ENCODE results near the gene INPP5E. TPM values are rescaled to one million over a fixed set of nuclear protein-coding genes. Genes with fewer than 3 reads are reported as not detected.

The INPP5E gene
- total RNA-seq, 1 experiment from 2014 or later: 10.7 TPM

GRCh38 chr9:136381966-136382513, 57.6 kb downstream of the INPP5E start:
- BruUV-seq (replicated peaks): no TSS peak
- Histone ChIP-seq H2AFZ (ENCODE audit: low read length) (no peak overlapping the region), H3K9me2 (replicated peaks; ENCODE audit: low read length) (no peaks in the 10 kb centered on the region), H3K27ac (ENCODE audit: low read length) (no peak overlapping the region), H3F3A (ENCODE audit: low read length, unreplicated experiment) (no peaks in the 10 kb centered on the region), H4K20me1 (ENCODE audit: low read length) (no peaks in the 10 kb centered on the region), H3K4me3 (ENCODE audit: low read length) (no peak overlapping the region), H3K9ac (ENCODE audit: low read length) (no peak overlapping the region), H3K27me3 (ENCODE audit: low read length) (no peaks in the 10 kb centered on the region), H3K36me3 (ENCODE audit: low read depth, low read length) (peaks cover 5% of the 10 kb centered on the region; the same call in 1 of the 2 replicates), H3K9me3 (ENCODE audit: low read length) (no peaks in the 10 kb centered on the region), H3K79me2 (ENCODE audit: low read length) (no peaks in the 10 kb centered on the region), H3K4me2 (ENCODE audit: low read length) (no peak overlapping the region), H3K4me1 (ENCODE audit: insufficient read depth, low read length) (no peaks in the 10 kb centered on the region)
- ATAC-seq (no peak), DNase-seq (no peak)
- ChIA-PET POLR2A (ENCODE audit: unreplicated experiment) (no interaction called here), CTCF (no interaction called here)
- TF ChIP-seq EZH2 (IDR thresholded peaks at IDR 0.05; ENCODE audit: low read length, unreplicated experiment) (no peak), CTCF (conservative IDR thresholded peaks at IDR 0.05; ENCODE audit: low read depth, low read length) (no peak), EZH2phosphoT487 (IDR thresholded peaks at IDR 0.05; ENCODE audit: borderline replicate concordance, low read length) (no peak)
- intact Hi-C loops (cut with micrococcal nuclease): no loop called here

- Histone ChIP-seq H3K4me2 (ENCODE audit: low read length) (no peak overlapping the region), H3K9me2 (replicated peaks; ENCODE audit: low read length) (no peaks in the 10 kb centered on the region), H3K4me3 (ENCODE audit: low read length) (no peak overlapping the region), H3K9ac (ENCODE audit: low read length) (no peak overlapping the region), H3K27me3 (ENCODE audit: low read length) (no peaks in the 10 kb centered on the region), H3K9me3 (ENCODE audit: low read length) (no peaks in the 10 kb centered on the region), H4K20me1 (ENCODE audit: low read length) (no peaks in the 10 kb centered on the region), H3K27ac (ENCODE audit: low read length) (no peak overlapping the region), H3F3A (ENCODE audit: low read length, unreplicated experiment) (no peaks in the 10 kb centered on the region), H3K36me3 (ENCODE audit: low read depth, low read length) (peaks cover 5% of the 10 kb centered on the region; the same call in 1 of the 2 replicates), H3K4me1 (ENCODE audit: insufficient read depth, low read length) (no peaks in the 10 kb centered on the region), H2AFZ (ENCODE audit: low read length) (no peak overlapping the region), H3K79me2 (ENCODE audit: low read length) (no peaks in the 10 kb centered on the region)
- BruUV-seq (replicated peaks): no TSS peak
- ChIA-PET POLR2A (ENCODE audit: unreplicated experiment) (no interaction called here), CTCF (no interaction called here)
- ATAC-seq (no peak), DNase-seq (no peak)
- no peak for TF ChIP-seq EZH2phosphoT487 (IDR thresholded peaks at IDR 0.05; ENCODE audit: borderline replicate concordance, low read length)
- TF ChIP-seq CTCF (conservative IDR thresholded peaks at IDR 0.05; ENCODE audit: low read depth, low read length): no peak
- no peak for TF ChIP-seq EZH2 (IDR thresholded peaks at IDR 0.05; ENCODE audit: low read length, unreplicated experiment)
- intact Hi-C loops (cut with micrococcal nuclease): no loop called here
Measured at GRCh38 chr9:136381311-136381710, 58.3 kb downstream of the INPP5E start.

- H3K36me3 ChIP-seq (ENCODE audit: low read depth, low read length): no peaks in the 10 kb centered on the region
- DNase-seq (no peak), ATAC-seq (no peak)
- no peaks in the 10 kb centered on the region for H3K27me3 ChIP-seq (ENCODE audit: low read length)
- no peak overlapping the region for H3K4me2 ChIP-seq (ENCODE audit: low read length)
- H3F3A ChIP-seq (ENCODE audit: low read length, unreplicated experiment): no peaks in the 10 kb centered on the region
- no peaks in the 10 kb centered on the region for H3K9me2 ChIP-seq (replicated peaks; ENCODE audit: low read length)
- intact Hi-C loops (cut with micrococcal nuclease): no loop called here
- no peak overlapping the region for H3K9ac ChIP-seq (ENCODE audit: low read length)
- H3K4me3 ChIP-seq (ENCODE audit: low read length): no peak overlapping the region
- no peaks in the 10 kb centered on the region for H3K79me2 ChIP-seq (ENCODE audit: low read length)
- TF ChIP-seq EZH2phosphoT487 (IDR thresholded peaks at IDR 0.05; ENCODE audit: borderline replicate concordance, low read length) (no peak), CTCF (conservative IDR thresholded peaks at IDR 0.05; ENCODE audit: low read depth, low read length) (no peak), EZH2 (IDR thresholded peaks at IDR 0.05; ENCODE audit: low read length, unreplicated experiment) (no peak)
- H3K9me3 ChIP-seq (ENCODE audit: low read length): no peaks in the 10 kb centered on the region
- ChIA-PET CTCF (no interaction called here), POLR2A (ENCODE audit: unreplicated experiment) (no interaction called here)
- no peak overlapping the region for H2AFZ ChIP-seq (ENCODE audit: low read length)
- H3K27ac ChIP-seq (ENCODE audit: low read length): no peak overlapping the region
- BruUV-seq (replicated peaks): no TSS peak
- H3K4me1 ChIP-seq (ENCODE audit: insufficient read depth, low read length): no peaks in the 10 kb centered on the region
- H4K20me1 ChIP-seq (ENCODE audit: low read length): no peaks in the 10 kb centered on the region
Measured at GRCh38 chr9:136380381-136380780, 59.3 kb downstream of the INPP5E start.

Measured in PC-3 (cell line).